Kidney (tissue), 14 donors: ENCODE results near the gene ATG101. TPM values are rescaled to one million over a fixed set of nuclear protein-coding genes. Genes with fewer than 3 reads are reported as not detected.

ENCODE experiments used
- DNase-seq, 5 donors: peaks; one replicate each; pipeline ENCODE4 v3.0.0-alpha.2; 2013 to 2020
- FAIRE-seq: peaks from 2 replicates; lab custom pipeline; 2012; peaks lifted over from hg19 to GRCh38; lab: Jason Lieb, UNC
- H3K27ac ChIP-seq, 2 donors: one replicate each; pipeline ENCODE4 v1.7.0; 2013; ENCODE audit warnings: low read depth in 2 of 2, low read length in 2 of 2, inconsistent platforms in 1 of 2
- H3K27me3 ChIP-seq: one replicate; pipeline ENCODE4 v1.7.1; 2013; ENCODE audit warnings: low read length, inconsistent platforms; ENCODE audit not compliant: control insufficient read depth, insufficient read depth
- H3K36me3 ChIP-seq, 3 donors: one replicate each; pipeline versions ENCODE4 v1.7.0 to v1.7.1; 2013; ENCODE audit warnings: low read length in 3 of 3, control low read depth in 1 of 3, inconsistent platforms in 1 of 3; ENCODE audit not compliant: insufficient read depth in 3 of 3, control insufficient read depth in 2 of 3
- H3K4me1 ChIP-seq, 3 donors: one replicate each; pipeline versions ENCODE4 v1.7.0 to v1.7.1; 2013; ENCODE audit warnings: low read length in 3 of 3, inconsistent platforms in 1 of 3, low read depth in 1 of 3; ENCODE audit not compliant: control insufficient read depth in 2 of 3, insufficient read depth in 2 of 3
- H3K4me3 ChIP-seq, 3 donors: one replicate each; pipeline versions ENCODE4 v1.7.0 to v1.8.1; 2013; ENCODE audit warnings: low read length in 3 of 3, control low read depth in 1 of 3, inconsistent platforms in 1 of 3
- H3K9ac ChIP-seq, 3 donors: one replicate each; pipeline versions ENCODE4 v1.7.0 to v1.7.1; 2013; ENCODE audit warnings: low read length in 3 of 3, control low read depth in 1 of 3, inconsistent platforms in 1 of 3
- H3K9me3 ChIP-seq, 3 donors: one replicate each; pipeline versions ENCODE4 v1.7.0 to v1.7.1; 2013; ENCODE audit warnings: low read length in 3 of 3, control low read depth in 1 of 3, inconsistent platforms in 1 of 3; ENCODE audit not compliant: control insufficient read depth in 2 of 3, insufficient read depth in 1 of 3
- CTCF ChIP-seq: IDR thresholded peaks from 3 replicates; pipeline ENCODE4 v1.5.1; 2012; ENCODE audit warnings: mild to moderate bottlenecking, moderate library complexity, borderline replicate concordance; ENCODE audit not compliant: insufficient read depth; ENCODE audit errors: extremely low read depth
- intact Hi-C: fragments of 100-400 bp; cut with DNase I; formaldehyde crosslinking; loops from one replicate; pipeline ENCODE4 v1.11.1; 2022
- polyA plus RNA-seq: library from polyadenylated mRNA; stranded (reverse); fragments of 350-450 nt; fragmentation: Illumina TruSeq; extraction: RNeasy Lipid Tissue Mini Kit (QIAGEN cat#74804); gene quantifications from one replicate; pipeline ENCODE4 v1.2.3, GENCODE V29; 2014; ENCODE audit warnings: low read depth, low replicate concordance; ENCODE audit not compliant: insufficient read depth
- total RNA-seq: library from RNA; stranded (reverse); fragmentation: NEBNext Ultra II Directional; extraction: Animal tissue kit (Norgen Biotek cat#: 25700); gene quantifications from one replicate; pipeline ENCODE4 v1.2.1, GENCODE V29; 2021
- donor health status: control.
- donor health status: control.
- donor health status: control.
- donor health status: control.
- donor health status: control.
- donor health status: DM: yes; HTN: yes; CAD: no.
- donor health status: Normal renal cell carcinoma (clear cell type).

Gene ATG101
- total and polyA plus RNA-seq, 2 donors from 2014 or later = 32.1 to 53.0 TPM

GRCh38 chr12:52033446-52034140 lies 36.2 kb upstream of the ATG101 start:
- Histone ChIP-seq H3K4me1 (peaks cover 0 to 31% (median 20%) of the 10 kb centered on the region in 3 donors), H3K9ac (peak overlapping the region; percentile 18 to 94 (median 59)), H3K27ac (peak overlapping the region; percentile 92), H3K4me3 (peak overlapping the region; percentile 32 to 56 (median 50)), H3K36me3 (no peaks in the 10 kb centered on the region), H3K9me3 (no peaks in the 10 kb centered on the region), H3K27me3 (no peaks in the 10 kb centered on the region)
- intact Hi-C loops = no loop called here
- FAIRE-seq = no peak
- peak in 2 of 5 donors; percentile 66 to 67 for DNase-seq
- no peak for TF ChIP-seq CTCF

GRCh38 chr12:52035190-52035589 lies 34.6 kb upstream of the ATG101 start:
- H3K4me1 ChIP-seq = peaks cover 0 to 31% (median 22%) of the 10 kb centered on the region in 3 donors
- FAIRE-seq (no peak), DNase-seq (no peak)
- no peak overlapping the region for H3K9ac ChIP-seq
- no peak overlapping the region for H3K27ac ChIP-seq
- TF ChIP-seq CTCF = no peak
- no peaks in the 10 kb centered on the region for H3K27me3 ChIP-seq
- H3K4me3 ChIP-seq = no peak overlapping the region
- intact Hi-C loops = no loop called here
- no peaks in the 10 kb centered on the region for H3K9me3 ChIP-seq
- no peaks in the 10 kb centered on the region for H3K36me3 ChIP-seq

- no peak for TF ChIP-seq CTCF
- Histone ChIP-seq H3K4me1 (peaks cover 0 to 31% (median 22%) of the 10 kb centered on the region in 3 donors), H3K27me3 (no peaks in the 10 kb centered on the region), H3K9ac (peak overlapping the region in 2 of 3 donors; percentile 5 to 80), H3K36me3 (no peaks in the 10 kb centered on the region), H3K9me3 (no peaks in the 10 kb centered on the region), H3K27ac (peak overlapping the region; percentile 64 to 79), H3K4me3 (peak overlapping the region in 1 of 3 donors; percentile 59)
- DNase-seq (no peak), FAIRE-seq (no peak)
- intact Hi-C loops = no loop called here
Measured at GRCh38 chr12:52035926-52036325, 33.9 kb upstream of the ATG101 start.
